ENCODE measurements around the gene LCE3E.
"Not testable (repeated sequence)": the region's sequence is repeated elsewhere in the genome, so short reads cannot be mapped to it uniquely, and the experiment has no call there.

Gene LCE3E

DNA sequence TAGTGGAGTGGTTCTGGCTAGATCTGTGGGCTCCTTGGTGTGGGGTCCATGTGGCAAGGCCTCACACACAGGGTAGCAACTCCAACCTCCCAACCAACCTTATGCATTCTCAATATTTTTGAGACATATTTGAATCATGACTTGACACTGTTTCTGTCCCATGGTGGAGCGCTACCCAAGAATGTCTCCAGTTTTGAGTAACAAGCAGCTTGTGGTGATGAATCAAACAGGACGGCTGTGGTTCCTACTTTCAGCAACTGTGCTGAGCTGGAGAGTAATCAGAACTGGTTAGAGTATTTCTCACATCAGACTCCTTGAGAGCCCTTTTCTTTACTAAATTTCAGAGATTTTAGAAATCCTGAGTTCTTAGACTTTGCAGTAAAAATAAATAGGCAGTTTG lies 10.6 kb upstream of the LCE3E start:
- TF ChIP-seq, protein P1, sequence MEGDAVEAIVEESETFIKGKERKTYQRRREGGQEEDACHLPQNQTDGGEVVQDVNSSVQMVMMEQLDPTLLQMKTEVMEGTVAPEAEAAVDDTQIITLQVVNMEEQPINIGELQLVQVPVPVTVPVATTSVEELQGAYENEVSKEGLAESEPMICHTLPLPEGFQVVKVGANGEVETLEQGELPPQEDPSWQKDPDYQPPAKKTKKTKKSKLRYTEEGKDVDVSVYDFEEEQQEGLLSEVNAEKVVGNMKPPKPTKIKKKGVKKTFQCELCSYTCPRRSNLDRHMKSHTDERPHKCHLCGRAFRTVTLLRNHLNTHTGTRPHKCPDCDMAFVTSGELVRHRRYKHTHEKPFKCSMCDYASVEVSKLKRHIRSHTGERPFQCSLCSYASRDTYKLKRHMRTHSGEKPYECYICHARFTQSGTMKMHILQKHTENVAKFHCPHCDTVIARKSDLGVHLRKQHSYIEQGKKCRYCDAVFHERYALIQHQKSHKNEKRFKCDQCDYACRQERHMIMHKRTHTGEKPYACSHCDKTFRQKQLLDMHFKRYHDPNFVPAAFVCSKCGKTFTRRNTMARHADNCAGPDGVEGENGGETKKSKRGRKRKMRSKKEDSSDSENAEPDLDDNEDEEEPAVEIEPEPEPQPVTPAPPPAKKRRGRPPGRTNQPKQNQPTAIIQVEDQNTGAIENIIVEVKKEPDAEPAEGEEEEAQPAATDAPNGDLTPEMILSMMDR (IDR thresholded peaks at IDR 0.05; ENCODE audit: borderline replicate concordance, insufficient read depth, low read depth, low read length), result no peak
- no peak overlapping the region for H3K4me3 ChIP-seq (ENCODE audit: low read depth, low read length)

DNA sequence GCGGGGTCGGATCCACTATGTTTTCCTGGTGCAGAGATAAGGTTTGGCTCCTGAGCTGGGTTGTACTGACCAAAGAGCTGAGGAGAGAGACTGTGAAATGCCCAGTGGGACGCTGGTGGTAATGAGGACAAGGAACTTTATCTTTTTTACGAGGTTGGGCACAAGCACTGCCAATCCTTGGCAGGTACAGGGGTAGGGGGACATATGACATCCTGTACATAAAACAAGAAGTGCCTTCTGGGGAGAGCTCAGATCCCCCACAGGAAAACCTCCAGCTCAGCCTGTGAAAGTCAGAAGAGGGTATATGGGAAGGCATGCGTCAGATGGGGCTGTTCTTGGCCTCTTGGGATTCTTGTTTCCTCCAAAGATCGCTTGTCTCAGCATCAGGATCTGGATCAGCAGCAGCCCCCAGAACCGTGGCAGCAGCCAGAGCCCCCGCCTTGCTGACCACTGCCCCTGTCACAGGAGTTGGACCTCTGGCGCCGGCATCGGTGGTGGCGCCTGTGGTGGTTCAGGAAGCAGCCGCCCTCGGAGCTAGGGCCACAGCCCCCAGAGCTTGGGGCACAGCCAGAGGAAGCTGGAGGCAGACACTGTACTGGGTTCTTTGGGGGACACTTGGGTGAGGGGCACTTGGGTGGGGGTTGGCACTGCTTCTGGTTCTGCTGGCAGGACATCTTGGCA lies 905 bp downstream of the LCE3E start:
- TF ChIP-seq, protein P1 (IDR thresholded peaks at IDR 0.05; ENCODE audit: borderline replicate concordance, insufficient read depth, low read depth, low read length), result no peak
- H3K4me3 ChIP-seq (ENCODE audit: low read depth, low read length), result no peak overlapping the region

DNA sequence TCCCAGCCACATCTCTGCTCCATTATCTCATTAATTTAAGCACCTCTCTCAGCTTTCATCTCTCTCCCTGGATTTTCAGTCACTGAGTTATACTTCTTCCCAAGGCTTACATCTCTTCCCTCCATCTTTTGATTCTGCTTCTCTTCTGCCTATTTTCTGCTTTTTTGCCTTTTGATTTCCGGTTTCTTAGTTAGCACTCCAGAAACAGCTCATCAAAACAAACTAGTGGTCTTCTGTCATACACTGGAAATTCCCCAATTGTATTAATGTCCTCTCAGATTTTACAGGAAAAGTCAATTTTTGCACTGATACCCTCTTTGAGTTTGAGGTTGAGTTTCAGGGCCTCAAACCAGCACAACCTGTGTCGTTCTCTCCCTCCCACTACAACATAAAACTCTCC lies 1.5 kb downstream of the LCE3E start:
- TF ChIP-seq, protein P1 (IDR thresholded peaks at IDR 0.05; ENCODE audit: borderline replicate concordance, insufficient read depth, low read depth, low read length), result no peak
- no peak overlapping the region for H3K4me3 ChIP-seq (ENCODE audit: low read depth, low read length)

DNA sequence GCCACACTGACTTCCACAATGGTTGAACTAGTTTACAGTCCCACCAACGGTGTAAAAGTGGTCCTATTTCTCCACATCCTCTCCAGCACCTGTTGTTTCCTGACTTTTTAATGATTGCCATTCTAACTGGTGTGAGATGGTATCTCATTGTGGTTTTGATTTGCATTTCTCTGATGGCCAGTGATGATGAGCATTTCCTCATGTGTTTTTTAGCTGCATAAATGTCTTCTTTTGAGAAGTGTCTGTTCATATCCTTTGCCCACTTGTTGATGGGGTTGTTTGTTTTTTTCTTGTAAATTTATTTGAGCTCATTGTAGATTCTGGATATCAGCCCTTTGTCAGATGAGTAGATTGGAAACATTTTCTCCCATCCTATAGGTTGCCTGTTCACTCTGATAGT lies 18.2 kb downstream of the LCE3E start:
- not testable (repeated sequence) for H3K4me3 ChIP-seq (ENCODE audit: low read depth, low read length)

DNA sequence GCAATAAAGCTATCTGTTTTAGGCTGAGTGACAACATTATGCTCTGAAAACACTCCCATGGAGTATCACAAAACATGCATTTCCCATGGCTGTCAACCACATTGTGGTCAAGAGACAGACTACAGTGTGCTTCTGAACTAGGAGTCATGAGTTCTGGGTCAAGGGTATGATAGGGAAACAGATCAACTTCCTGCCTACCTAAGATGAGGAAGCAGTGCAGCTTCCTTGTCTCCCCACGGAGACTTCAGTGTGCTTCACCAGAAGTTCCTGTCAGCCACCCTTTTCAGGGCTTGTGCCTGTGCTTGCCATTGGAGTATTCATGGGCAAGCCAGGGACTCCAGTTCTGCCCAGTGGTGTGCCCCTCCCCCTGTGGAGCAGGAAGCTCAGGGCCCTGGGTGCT lies 19.9 kb downstream of the LCE3E start:
- TF ChIP-seq, protein P1 (IDR thresholded peaks at IDR 0.05; ENCODE audit: borderline replicate concordance, insufficient read depth, low read depth, low read length), result no peak

DNA sequence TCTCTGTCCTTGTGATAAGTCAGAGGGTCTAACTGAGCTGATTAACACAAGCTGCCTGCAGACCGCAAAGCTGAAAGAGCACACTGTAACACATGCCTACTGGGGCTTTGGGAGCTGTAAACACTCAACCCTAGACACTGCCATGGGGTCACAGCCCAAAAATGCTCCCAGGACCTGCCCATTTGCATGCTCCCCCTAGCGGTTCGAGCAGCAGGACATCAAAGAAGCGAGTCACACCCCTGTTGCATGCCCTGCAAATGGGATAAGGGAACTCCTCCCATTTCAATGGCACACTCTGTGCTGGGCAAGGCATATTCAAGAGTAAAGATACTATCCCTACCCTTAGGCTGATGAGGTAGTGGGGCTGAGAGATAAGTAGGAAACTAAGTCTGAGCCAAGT lies 22.8 kb downstream of the LCE3E start:
- no peak overlapping the region for H3K4me3 ChIP-seq (ENCODE audit: low read depth, low read length)
- TF ChIP-seq, protein P1 (IDR thresholded peaks at IDR 0.05; ENCODE audit: borderline replicate concordance, insufficient read depth, low read depth, low read length), result peak; percentile 67

More for the DNA sequence above, 19.9 kb downstream of the LCE3E start:
- H3K4me3 ChIP-seq (ENCODE audit: low read depth, low read length), result no peak overlapping the region

DNA sequence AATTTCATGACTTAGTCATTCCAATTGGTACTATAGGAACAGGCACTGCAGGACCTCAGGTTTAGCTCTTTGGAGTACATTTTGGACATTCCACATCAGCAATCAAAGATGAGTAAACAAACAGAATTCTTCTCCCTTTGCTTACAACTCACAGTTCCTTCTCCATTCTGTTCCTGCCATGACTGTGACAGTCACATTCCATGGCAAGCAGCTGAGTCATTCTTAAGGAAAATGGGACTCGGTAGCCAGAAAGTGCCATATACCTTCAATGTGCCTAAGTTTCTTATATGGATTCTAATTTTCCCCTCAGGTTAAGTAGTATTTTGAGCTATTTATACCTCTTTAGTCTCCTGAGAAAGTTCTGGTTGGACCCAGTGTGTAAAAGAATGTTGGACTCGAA lies 26.7 kb downstream of the LCE3E start:
- TF ChIP-seq, protein P1 (IDR thresholded peaks at IDR 0.05; ENCODE audit: borderline replicate concordance, insufficient read depth, low read depth, low read length), result no peak
- no peak overlapping the region for H3K4me3 ChIP-seq (ENCODE audit: low read depth, low read length)

Data from GM12875 (cell line).